Adipocyte (in vitro differentiated cells): ENCODE measurements around the gene FMR1.

Source experiments
- DNase-seq: peaks from one replicate; pipeline ENCODE4 v3.0.0-alpha.2; 2015; ENCODE audit warnings: low read depth
- H3K27me3 ChIP-seq: replicated peaks from 2 replicates; pipeline ENCODE4 v1.7.0; 2013; ENCODE audit warnings: mild to moderate bottlenecking, low read length, moderate library complexity; ENCODE audit not compliant: control insufficient read depth, insufficient read depth
- H3K36me3 ChIP-seq: 2 replicates; pipeline ENCODE4 v1.7.0; 2013; ENCODE audit warnings: low read length, mild to moderate bottlenecking, moderate library complexity; ENCODE audit not compliant: control insufficient read depth, insufficient read depth, severe bottlenecking
- H3K4me1 ChIP-seq: 2 replicates; pipeline ENCODE4 v1.7.0; 2013; ENCODE audit warnings: mild to moderate bottlenecking, low read length, moderate library complexity; ENCODE audit not compliant: control insufficient read depth, insufficient read depth
- H3K4me3 ChIP-seq: 2 replicates; pipeline ENCODE4 v1.7.0; 2013; ENCODE audit warnings: mild to moderate bottlenecking, low read length, moderate library complexity
- H3K9ac ChIP-seq: 2 replicates; pipeline ENCODE4 v1.7.0; 2013; ENCODE audit warnings: mild to moderate bottlenecking, low read length, moderate library complexity
- H3K9me3 ChIP-seq: 2 replicates; pipeline ENCODE4 v1.7.0; 2013; ENCODE audit warnings: mild to moderate bottlenecking, low read length, moderate library complexity; ENCODE audit not compliant: control insufficient read depth

Gene FMR1

GRCh38 chrX:147899379-147900114 lies 12.2 kb upstream of the FMR1 start:
- no peaks in the 10 kb centered on the region for H3K9me3 ChIP-seq
- DNase-seq: no peak
- no peak overlapping the region for H3K9ac ChIP-seq
- H3K27me3 ChIP-seq: no peaks in the 10 kb centered on the region
- H3K36me3 ChIP-seq: no peaks in the 10 kb centered on the region
- no peak overlapping the region for H3K4me3 ChIP-seq
- H3K4me1 ChIP-seq: no peaks in the 10 kb centered on the region

GRCh38 chrX:147900349-147900748 lies 11.4 kb upstream of the FMR1 start:
- Histone ChIP-seq H3K27me3 (no peaks in the 10 kb centered on the region), H3K4me3 (no peak overlapping the region), H3K9ac (no peak overlapping the region), H3K4me1 (no peaks in the 10 kb centered on the region), H3K9me3 (no peaks in the 10 kb centered on the region), H3K36me3 (no peaks in the 10 kb centered on the region)
- no peak for DNase-seq

GRCh38 chrX:147901461-147902126 lies 10.1 kb upstream of the FMR1 start:
- no peak for DNase-seq
- no peak overlapping the region for H3K9ac ChIP-seq

GRCh38 chrX:147902270-147902669 lies 9.4 kb upstream of the FMR1 start:
- Histone ChIP-seq H3K9me3 (no peaks in the 10 kb centered on the region), H3K4me1 (no peaks in the 10 kb centered on the region), H3K4me3 (no peak overlapping the region), H3K27me3 (no peaks in the 10 kb centered on the region), H3K36me3 (no peaks in the 10 kb centered on the region), H3K9ac (no peak overlapping the region)
- DNase-seq: no peak

More at GRCh38 chrX:147901461-147902126, 10.1 kb upstream of the FMR1 start:
- Histone ChIP-seq H3K27me3 (no peaks in the 10 kb centered on the region), H3K4me1 (no peaks in the 10 kb centered on the region), H3K4me3 (no peak overlapping the region), H3K9me3 (no peaks in the 10 kb centered on the region), H3K36me3 (no peaks in the 10 kb centered on the region)

GRCh38 chrX:147908106-147908505 lies 3.6 kb upstream of the FMR1 start:
- peaks cover under 1% of the 10 kb centered on the region for H3K4me1 ChIP-seq
- no peak for DNase-seq
- H3K27me3 ChIP-seq: no peaks in the 10 kb centered on the region
- no peaks in the 10 kb centered on the region for H3K9me3 ChIP-seq
- no peak overlapping the region for H3K9ac ChIP-seq
- H3K4me3 ChIP-seq: no peak overlapping the region
- no peaks in the 10 kb centered on the region for H3K36me3 ChIP-seq

- no peaks in the 10 kb centered on the region for H3K27me3 ChIP-seq
- H3K9ac ChIP-seq: no peak overlapping the region
- DNase-seq: no peak
- no peak overlapping the region for H3K4me3 ChIP-seq
- no peaks in the 10 kb centered on the region for H3K36me3 ChIP-seq
- H3K9me3 ChIP-seq: no peaks in the 10 kb centered on the region
- H3K4me1 ChIP-seq: peaks cover 9% of the 10 kb centered on the region
Observed at GRCh38 chrX:147910607-147911006, 1.1 kb upstream of the FMR1 start.

- H3K4me1 ChIP-seq: peaks cover 9% of the 10 kb centered on the region
- H3K9ac ChIP-seq: peak overlapping the region; percentile 88
- H3K36me3 ChIP-seq: no peaks in the 10 kb centered on the region
- no peaks in the 10 kb centered on the region for H3K9me3 ChIP-seq
- no peaks in the 10 kb centered on the region for H3K27me3 ChIP-seq
- peak overlapping the region; percentile 87 for H3K4me3 ChIP-seq
- DNase-seq: peak; percentile 61
Observed at GRCh38 chrX:147912093-147912801, 528 bp downstream of the FMR1 start.

GRCh38 chrX:147913570-147913969 lies 1.9 kb downstream of the FMR1 start:
- peak overlapping the region; percentile 88 for H3K9ac ChIP-seq
- peaks cover 3% of the 10 kb centered on the region for H3K27me3 ChIP-seq
- H3K4me3 ChIP-seq: peak overlapping the region; percentile 87
- no peak for DNase-seq
- no peaks in the 10 kb centered on the region for H3K36me3 ChIP-seq
- peaks cover 14% of the 10 kb centered on the region for H3K4me1 ChIP-seq
- no peaks in the 10 kb centered on the region for H3K9me3 ChIP-seq

GRCh38 chrX:147914591-147914990 lies 2.9 kb downstream of the FMR1 start:
- H3K4me3 ChIP-seq: no peak overlapping the region

GRCh38 chrX:147916375-147916968 lies 4.8 kb downstream of the FMR1 start:
- H3K9me3 ChIP-seq: no peaks in the 10 kb centered on the region
- no peaks in the 10 kb centered on the region for H3K36me3 ChIP-seq
- H3K9ac ChIP-seq: no peak overlapping the region
- H3K4me1 ChIP-seq: peaks cover 14% of the 10 kb centered on the region
- no peak for DNase-seq
- H3K27me3 ChIP-seq: peaks cover 3% of the 10 kb centered on the region
- no peak overlapping the region for H3K4me3 ChIP-seq

More at GRCh38 chrX:147914591-147914990, 2.9 kb downstream of the FMR1 start:
- peaks cover 14% of the 10 kb centered on the region for H3K4me1 ChIP-seq
- peaks cover 3% of the 10 kb centered on the region for H3K27me3 ChIP-seq
- no peak for DNase-seq
- no peaks in the 10 kb centered on the region for H3K36me3 ChIP-seq
- no peaks in the 10 kb centered on the region for H3K9me3 ChIP-seq
- H3K9ac ChIP-seq: no peak overlapping the region
